HepG2 (cell line): ENCODE measurements around the gene CHMP4B. TPM values are rescaled to one million over a fixed set of nuclear protein-coding genes. Genes with fewer than 3 reads are reported as not detected.

Experiments
- BCLAF1 ChIP-seq: fragments of 450-650 bp; IDR thresholded peaks from 2 replicates; pipeline ENCODE4 v1.6.1; 2017; ENCODE audit warnings: mild to moderate bottlenecking
- CEBPB ChIP-seq: IDR thresholded peaks from 2 replicates; pipeline ENCODE4 v1.6.1; 2011; ENCODE audit warnings: low read depth, low read length, improper control_type of control experiment, borderline replicate concordance
- CHCHD3 ChIP-seq: sonication (generic); formaldehyde crosslinking; IDR thresholded peaks from 2 replicates; pipeline ENCODE4 v1.8.0; 2022; ENCODE audit warnings: mild to moderate bottlenecking, missing genetic modification reagents, moderate library complexity
- CREBL2 ChIP-seq: sonication (generic); formaldehyde crosslinking; IDR thresholded peaks from 2 replicates; pipeline ENCODE4 v1.8.1; 2023; ENCODE audit warnings: missing genetic modification reagents, mild to moderate bottlenecking, borderline replicate concordance
- ELF4 ChIP-seq: sonication (generic); formaldehyde crosslinking; IDR thresholded peaks from 2 replicates; pipeline ENCODE4 v1.5.0; 2020; ENCODE audit warnings: missing genetic modification reagents, mild to moderate bottlenecking, moderate library complexity, borderline replicate concordance
- ISX ChIP-seq: sonication (generic); formaldehyde crosslinking; conservative IDR thresholded peaks from 2 replicates; pipeline ENCODE4 v1.5.0; 2020; ENCODE audit warnings: missing genetic modification reagents
- MAFG ChIP-seq: sonication (generic); formaldehyde crosslinking; IDR thresholded peaks from 2 replicates; pipeline ENCODE4 v1.5.1; 2020; ENCODE audit warnings: mild to moderate bottlenecking, missing genetic modification reagents
- RFXANK ChIP-seq: IDR thresholded peaks from 2 replicates; pipeline ENCODE4 v1.6.1; 2016
- SP5 ChIP-seq: IDR thresholded peaks from 2 replicates; pipeline ENCODE4 v1.6.1; 2016; ENCODE audit warnings: low read depth, borderline replicate concordance
- SUZ12 ChIP-seq: fragments of 150-350 bp; IDR thresholded peaks from 2 replicates; pipeline ENCODE4 v1.6.1; 2014; ENCODE audit warnings: low read depth, low read length
- TEAD2 ChIP-seq: sonication (generic); formaldehyde crosslinking; IDR thresholded peaks from 2 replicates; pipeline ENCODE4 v1.9.0; 2021; ENCODE audit warnings: missing genetic modification reagents
- ZFP36L2 ChIP-seq: sonication (generic); formaldehyde crosslinking; IDR thresholded peaks from 2 replicates; pipeline ENCODE4 v1.4.0; 2020; ENCODE audit warnings: missing genetic modification reagents
- ZNF17 ChIP-seq: sonication (generic); formaldehyde crosslinking; IDR thresholded peaks from 2 replicates; pipeline ENCODE4 v1.5.0; 2020; ENCODE audit warnings: mild to moderate bottlenecking, missing genetic modification reagents
- ZNF282 ChIP-seq: fragments of 450-650 bp; IDR thresholded peaks from 2 replicates; pipeline ENCODE4 v1.6.1; 2018; ENCODE audit not compliant: partially characterized antibody
- ZNF383 ChIP-seq: sonication (generic); formaldehyde crosslinking; IDR thresholded peaks from 2 replicates; pipeline ENCODE4 v1.4.0; 2020; ENCODE audit warnings: missing genetic modification reagents, mild to moderate bottlenecking, borderline replicate concordance
- ZNF512B ChIP-seq: sonication (generic); formaldehyde crosslinking; IDR thresholded peaks from 2 replicates; pipeline ENCODE4 v1.5.1; 2020; ENCODE audit warnings: missing genetic modification reagents, mild to moderate bottlenecking, borderline replicate concordance
- ZNF567 ChIP-seq: sonication (generic); formaldehyde crosslinking; IDR thresholded peaks from 2 replicates; pipeline ENCODE4 v1.8.1; 2023; ENCODE audit warnings: mild to moderate bottlenecking, missing genetic modification reagents, borderline replicate concordance
- ZNF746 ChIP-seq: sonication (generic); formaldehyde crosslinking; IDR thresholded peaks from 2 replicates; pipeline ENCODE4 v1.8.0; 2022; ENCODE audit warnings: mild to moderate bottlenecking, missing genetic modification reagents
- polyA plus RNA-seq, 8 experiments: library from polyadenylated mRNA; depleted of rRNA in 3 of 8; stranded (reverse) in 7 of 8; unstranded in 1 of 8; fragments of >200 nt; fragmentation: Illumina TruSeq in 4 of 8; extraction: Trizol in 4 of 8; gene quantifications; 2 replicates each; pipeline versions ENCODE4 v1.2.1 to v1.2.3, GENCODE V29; 2011 to 2016; ENCODE audit warnings: low read depth in 4 of 8, missing spikeins in 1 of 8, mixed read lengths in 1 of 8; ENCODE audit not compliant: insufficient read depth in 1 of 8
- total RNA-seq, 5 experiments: library from RNA; depleted of rRNA; stranded (reverse); fragments of >200 nt; fragmentation: Illumina TruSeq; extraction: Trizol; gene quantifications; 2 replicates each; pipeline ENCODE4 v1.2.3, GENCODE V29; 2016; ENCODE audit warnings: low read depth in 1 of 5
- TF ChIP-seq, protein P1 (sequence below): conservative IDR thresholded peaks from 2 replicates; pipeline ENCODE4 v1.6.1; 2018; ENCODE audit warnings: missing genetic modification reagents
- TF ChIP-seq, protein P2 (sequence below): sonication (generic); formaldehyde crosslinking; IDR thresholded peaks from 2 replicates; pipeline ENCODE4 v1.4.0; 2020; ENCODE audit warnings: missing genetic modification reagents

Gene CHMP4B
- total and polyA plus RNA-seq, 2 of the 13 experiments (the other 11 are each of a cell fraction or from before 2014, with no cell fraction given) = 40.1 to 45.6 TPM

- TF ChIP-seq ZNF512B (CRISPR knock-in tag) (no peak), ZNF282 (no peak), BCLAF1 (no peak), MAFG (CRISPR knock-in tag) (no peak), ZNF17 (CRISPR knock-in tag) (no peak), RFXANK (peak; percentile 87; the same call in 1 of the 2 replicates), SUZ12 (peak; percentile 100), ELF4 (CRISPR knock-in tag) (peak; percentile 90; the same call in 1 of the 2 replicates), ZNF567 (CRISPR knock-in tag) (peak; percentile 88; the same call in 1 of the 2 replicates), ISX (CRISPR knock-in tag) (no peak), CREBL2 (CRISPR knock-in tag) (peak; percentile 15; the same call in 1 of the 2 replicates), SP5 (CRISPR knock-in tag) (peak; percentile 81), ZNF383 (CRISPR knock-in tag) (no peak; the same call in 1 of the 2 replicates), ZFP36L2 (CRISPR knock-in tag) (no peak), CHCHD3 (CRISPR knock-in tag) (no peak), TEAD2 (CRISPR knock-in tag) (0 out of 2 replicates have a peak, but pooled peaks have one; percentile 85), CEBPB (no peak), ZNF746 (CRISPR knock-in tag) (peak; percentile 77; the same call in 1 of the 2 replicates)
- TF ChIP-seq, protein P1, sequence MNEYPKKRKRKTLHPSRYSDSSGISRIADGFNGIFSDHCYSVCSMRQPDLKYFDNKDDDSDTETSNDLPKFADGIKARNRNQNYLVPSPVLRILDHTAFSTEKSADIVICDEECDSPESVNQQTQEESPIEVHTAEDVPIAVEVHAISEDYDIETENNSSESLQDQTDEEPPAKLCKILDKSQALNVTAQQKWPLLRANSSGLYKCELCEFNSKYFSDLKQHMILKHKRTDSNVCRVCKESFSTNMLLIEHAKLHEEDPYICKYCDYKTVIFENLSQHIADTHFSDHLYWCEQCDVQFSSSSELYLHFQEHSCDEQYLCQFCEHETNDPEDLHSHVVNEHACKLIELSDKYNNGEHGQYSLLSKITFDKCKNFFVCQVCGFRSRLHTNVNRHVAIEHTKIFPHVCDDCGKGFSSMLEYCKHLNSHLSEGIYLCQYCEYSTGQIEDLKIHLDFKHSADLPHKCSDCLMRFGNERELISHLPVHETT = peak; percentile 95
- TF ChIP-seq, protein P2, sequence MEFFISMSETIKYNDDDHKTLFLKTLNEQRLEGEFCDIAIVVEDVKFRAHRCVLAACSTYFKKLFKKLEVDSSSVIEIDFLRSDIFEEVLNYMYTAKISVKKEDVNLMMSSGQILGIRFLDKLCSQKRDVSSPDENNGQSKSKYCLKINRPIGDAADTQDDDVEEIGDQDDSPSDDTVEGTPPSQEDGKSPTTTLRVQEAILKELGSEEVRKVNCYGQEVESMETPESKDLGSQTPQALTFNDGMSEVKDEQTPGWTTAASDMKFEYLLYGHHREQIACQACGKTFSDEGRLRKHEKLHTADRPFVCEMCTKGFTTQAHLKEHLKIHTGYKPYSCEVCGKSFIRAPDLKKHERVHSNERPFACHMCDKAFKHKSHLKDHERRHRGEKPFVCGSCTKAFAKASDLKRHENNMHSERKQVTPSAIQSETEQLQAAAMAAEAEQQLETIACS (CRISPR knock-in tag) = no peak
These were observed at the start of gene CHMP4B (continued) for GRCh38 chr20:33810885-33811775.
